Stimulated activated naive CD8-positive, alpha-beta T cell treated with anti-CD3 and anti-CD28 coated beads, Interleukin-15, Interleukin-2, amounts not matched to agents 100 ng/mL and 50 ng/mL, for 24 hours (primary cell): ENCODE data around the gene CRISPLD2.
"Not testable (repeated sequence)": the region's sequence is repeated elsewhere in the genome, so short reads cannot be mapped to it uniquely, and the experiment has no call there.

Source experiments
- H3K27ac Mint-ChIP-seq: one replicate; pipeline ENCODE4 v1.8.0; 2021; ENCODE audit warnings: mild to moderate bottlenecking, mixed read lengths
- H3K27me3 Mint-ChIP-seq: one replicate; pipeline ENCODE4 v1.8.0; 2021; ENCODE audit warnings: mixed read lengths
- H3K36me3 Mint-ChIP-seq: one replicate; pipeline ENCODE4 v1.8.0; 2021; ENCODE audit warnings: low read depth, mixed read lengths
- H3K4me1 Mint-ChIP-seq: one replicate; pipeline ENCODE4 v1.8.0; 2021; ENCODE audit warnings: low read depth, mixed read lengths
- H3K4me3 Mint-ChIP-seq: one replicate; pipeline ENCODE4 v1.8.0; 2021; ENCODE audit warnings: mild to moderate bottlenecking, mixed read lengths
- H3K9me3 Mint-ChIP-seq: one replicate; pipeline ENCODE4 v1.8.0; 2021; ENCODE audit warnings: mixed read lengths

The CRISPLD2 gene

GRCh38 chr16:84864326-84864955, 44.7 kb downstream of the CRISPLD2 start:
- Mint-ChIP-seq H3K4me3 (no peak overlapping the region), H3K27ac (no peak overlapping the region), H3K9me3 (peaks cover 14% of the 10 kb centered on the region), H3K4me1 (no peaks in the 10 kb centered on the region), H3K27me3 (no peaks in the 10 kb centered on the region), H3K36me3 (no peaks in the 10 kb centered on the region)

GRCh38 chr16:84867696-84868095, 47.9 kb downstream of the CRISPLD2 start:
- H3K27me3 Mint-ChIP-seq, result no peaks in the 10 kb centered on the region
- no peak overlapping the region for H3K4me3 Mint-ChIP-seq
- H3K36me3 Mint-ChIP-seq, result no peaks in the 10 kb centered on the region
- no peaks in the 10 kb centered on the region for H3K9me3 Mint-ChIP-seq
- no peak overlapping the region for H3K27ac Mint-ChIP-seq
- H3K4me1 Mint-ChIP-seq, result no peaks in the 10 kb centered on the region

- no peak overlapping the region for H3K4me3 Mint-ChIP-seq
- no peaks in the 10 kb centered on the region for H3K27me3 Mint-ChIP-seq
- no peaks in the 10 kb centered on the region for H3K4me1 Mint-ChIP-seq
- H3K36me3 Mint-ChIP-seq, result no peaks in the 10 kb centered on the region
- H3K9me3 Mint-ChIP-seq, result no peaks in the 10 kb centered on the region
- H3K27ac Mint-ChIP-seq, result no peak overlapping the region
Observed at GRCh38 chr16:84868328-84868727, 48.5 kb downstream of the CRISPLD2 start.

GRCh38 chr16:84868829-84869472, 49.2 kb downstream of the CRISPLD2 start:
- Mint-ChIP-seq H3K9me3 (no peaks in the 10 kb centered on the region), H3K27me3 (no peaks in the 10 kb centered on the region), H3K27ac (no peak overlapping the region)

GRCh38 chr16:84869473-84869845, 49.7 kb downstream of the CRISPLD2 start:
- no peak overlapping the region for H3K27ac Mint-ChIP-seq
- H3K4me3 Mint-ChIP-seq, result no peak overlapping the region
- no peaks in the 10 kb centered on the region for H3K36me3 Mint-ChIP-seq
- no peaks in the 10 kb centered on the region for H3K9me3 Mint-ChIP-seq
- no peaks in the 10 kb centered on the region for H3K4me1 Mint-ChIP-seq
- no peaks in the 10 kb centered on the region for H3K27me3 Mint-ChIP-seq

More at GRCh38 chr16:84868829-84869472, 49.2 kb downstream of the CRISPLD2 start:
- Mint-ChIP-seq H3K4me1 (no peaks in the 10 kb centered on the region), H3K36me3 (no peaks in the 10 kb centered on the region), H3K4me3 (no peak overlapping the region)

GRCh38 chr16:84872971-84873370, 53.2 kb downstream of the CRISPLD2 start:
- not testable (repeated sequence) for H3K4me3 Mint-ChIP-seq

GRCh38 chr16:84874004-84874435, 54.2 kb downstream of the CRISPLD2 start:
- no peaks in the 10 kb centered on the region for H3K27me3 Mint-ChIP-seq
- H3K4me1 Mint-ChIP-seq, result no peaks in the 10 kb centered on the region
- H3K27ac Mint-ChIP-seq, result no peak overlapping the region
- H3K9me3 Mint-ChIP-seq, result no peaks in the 10 kb centered on the region
- no peak overlapping the region for H3K4me3 Mint-ChIP-seq
- no peaks in the 10 kb centered on the region for H3K36me3 Mint-ChIP-seq

More at GRCh38 chr16:84872971-84873370, 53.2 kb downstream of the CRISPLD2 start:
- H3K4me1 Mint-ChIP-seq, H3K27ac Mint-ChIP-seq, H3K9me3 Mint-ChIP-seq, H3K36me3 Mint-ChIP-seq, H3K27me3 Mint-ChIP-seq: not testable (repeated sequence)

GRCh38 chr16:84874553-84874952, 54.8 kb downstream of the CRISPLD2 start:
- H3K27me3 Mint-ChIP-seq, result no peaks in the 10 kb centered on the region
- no peaks in the 10 kb centered on the region for H3K9me3 Mint-ChIP-seq
- no peak overlapping the region for H3K27ac Mint-ChIP-seq
- no peaks in the 10 kb centered on the region for H3K4me1 Mint-ChIP-seq
- no peak overlapping the region for H3K4me3 Mint-ChIP-seq
- no peaks in the 10 kb centered on the region for H3K36me3 Mint-ChIP-seq

- no peaks in the 10 kb centered on the region for H3K4me1 Mint-ChIP-seq
- no peaks in the 10 kb centered on the region for H3K36me3 Mint-ChIP-seq
- H3K27me3 Mint-ChIP-seq, result no peaks in the 10 kb centered on the region
- no peaks in the 10 kb centered on the region for H3K9me3 Mint-ChIP-seq
- no peak overlapping the region for H3K4me3 Mint-ChIP-seq
- H3K27ac Mint-ChIP-seq, result no peak overlapping the region
Observed at GRCh38 chr16:84874983-84875382, 55.2 kb downstream of the CRISPLD2 start.

GRCh38 chr16:84875846-84876245, 56.1 kb downstream of the CRISPLD2 start:
- H3K27me3 Mint-ChIP-seq, result no peaks in the 10 kb centered on the region
- no peaks in the 10 kb centered on the region for H3K4me1 Mint-ChIP-seq
- no peaks in the 10 kb centered on the region for H3K36me3 Mint-ChIP-seq
- no peak overlapping the region for H3K27ac Mint-ChIP-seq
- H3K9me3 Mint-ChIP-seq, result no peaks in the 10 kb centered on the region
- no peak overlapping the region for H3K4me3 Mint-ChIP-seq

GRCh38 chr16:84876873-84877606, 57.3 kb downstream of the CRISPLD2 start:
- H3K4me1 Mint-ChIP-seq, result no peaks in the 10 kb centered on the region
- no peaks in the 10 kb centered on the region for H3K36me3 Mint-ChIP-seq
- no peak overlapping the region for H3K27ac Mint-ChIP-seq
- peaks cover 4% of the 10 kb centered on the region for H3K27me3 Mint-ChIP-seq
- H3K9me3 Mint-ChIP-seq, result no peaks in the 10 kb centered on the region
- no peak overlapping the region for H3K4me3 Mint-ChIP-seq

- Mint-ChIP-seq H3K27me3 (peaks cover 5% of the 10 kb centered on the region), H3K4me1 (no peaks in the 10 kb centered on the region), H3K27ac (no peak overlapping the region)
Observed at GRCh38 chr16:84878770-84879169, 59.0 kb downstream of the CRISPLD2 start.

GRCh38 chr16:84879569-84880487, 60.0 kb downstream of the CRISPLD2 start:
- Mint-ChIP-seq H3K27ac (no peak overlapping the region), H3K27me3 (peaks cover 5% of the 10 kb centered on the region), H3K9me3 (no peaks in the 10 kb centered on the region), H3K36me3 (no peaks in the 10 kb centered on the region), H3K4me1 (no peaks in the 10 kb centered on the region), H3K4me3 (no peak overlapping the region)

More at GRCh38 chr16:84878770-84879169, 59.0 kb downstream of the CRISPLD2 start:
- Mint-ChIP-seq H3K4me3 (no peak overlapping the region), H3K9me3 (no peaks in the 10 kb centered on the region), H3K36me3 (no peaks in the 10 kb centered on the region)

GRCh38 chr16:84881702-84882521, 62.1 kb downstream of the CRISPLD2 start:
- H3K4me1 Mint-ChIP-seq, result no peaks in the 10 kb centered on the region
- H3K27me3 Mint-ChIP-seq, result peaks cover 12% of the 10 kb centered on the region
- no peak overlapping the region for H3K4me3 Mint-ChIP-seq
- H3K9me3 Mint-ChIP-seq, result no peaks in the 10 kb centered on the region
- no peak overlapping the region for H3K27ac Mint-ChIP-seq
- no peaks in the 10 kb centered on the region for H3K36me3 Mint-ChIP-seq
